Stimulated activated CD4-positive, alpha-beta T cell treated with anti-CD3 and anti-CD28 coated beads, Interleukin-2, amount 100 ng/mL, for 24 hours (primary cell): ENCODE results near the gene UBASH3A.

Experiments used
- DNase-seq, 2 donors: peaks; one replicate each; pipeline ENCODE4 v3.0.0-alpha.2; 2020

UBASH3A gene

GRCh38 chr21:42434884-42435283 is 31.2 kb downstream of the UBASH3A start:
- no peak for DNase-seq

GRCh38 chr21:42435401-42435800 is 31.7 kb downstream of the UBASH3A start:
- no peak for DNase-seq

- no peak for DNase-seq
These were observed 32.1 kb downstream of the UBASH3A start for GRCh38 chr21:42435833-42436232.

GRCh38 chr21:42436914-42437313 is 33.2 kb downstream of the UBASH3A start:
- DNase-seq, result no peak

GRCh38 chr21:42437786-42438185 is 34.1 kb downstream of the UBASH3A start:
- DNase-seq, result no peak

GRCh38 chr21:42438316-42439205 is 34.9 kb downstream of the UBASH3A start:
- no peak for DNase-seq

- DNase-seq, result peak; percentile 42 to 54
These were observed 35.8 kb downstream of the UBASH3A start for GRCh38 chr21:42439284-42440186.

- peak; percentile 42 to 46 for DNase-seq
These were observed 36.6 kb downstream of the UBASH3A start for GRCh38 chr21:42440187-42440792.

- DNase-seq, result no peak
These were observed 38.3 kb downstream of the UBASH3A start for GRCh38 chr21:42441963-42442362.

GRCh38 chr21:42443181-42443785 is 39.6 kb downstream of the UBASH3A start:
- DNase-seq, result no peak

- no peak for DNase-seq
These were observed 40.4 kb downstream of the UBASH3A start for GRCh38 chr21:42443876-42444744.

- no peak for DNase-seq
These were observed 41.0 kb downstream of the UBASH3A start for GRCh38 chr21:42444745-42445059.

GRCh38 chr21:42445311-42445710 is 41.6 kb downstream of the UBASH3A start:
- DNase-seq, result no peak

- no peak for DNase-seq
These were observed 42.8 kb downstream of the UBASH3A start for GRCh38 chr21:42446531-42446930.

GRCh38 chr21:42447182-42447581 is 43.5 kb downstream of the UBASH3A start:
- no peak for DNase-seq

- no peak for DNase-seq
These were observed 44.0 kb downstream of the UBASH3A start for GRCh38 chr21:42447732-42448131.

- DNase-seq, result no peak
These were observed 45.0 kb downstream of the UBASH3A start for GRCh38 chr21:42448686-42449085.

- DNase-seq, result no peak
These were observed 48.2 kb downstream of the UBASH3A start for GRCh38 chr21:42451941-42452340.

GRCh38 chr21:42452401-42453223 is 48.9 kb downstream of the UBASH3A start:
- DNase-seq, result no peak

- DNase-seq, result no peak
These were observed 49.7 kb downstream of the UBASH3A start for GRCh38 chr21:42453224-42453985.
